Gastroesophageal sphincter (tissue), 3 donors: ENCODE measurements around the gene CD14.

Source experiments
- CTCF ChIP-seq, 4 experiments: fragments of 200-600 bp in 2 of 4; fragments of 450-650 bp in 2 of 4; sonication (generic) in 1 of 4; IDR thresholded peaks; one replicate each; pipeline ENCODE4 v1.5.1; 2017 to 2019; ENCODE audit warnings: antibody characterized with exemption in 4 of 4, mild to moderate bottlenecking in 2 of 4, moderate library complexity in 2 of 4
- POLR2A ChIP-seq, 2 donors: fragments of 450-650 bp; IDR thresholded peaks; one replicate each; pipeline ENCODE4 v1.6.1; 2017; ENCODE audit warnings: antibody characterized with exemption in 2 of 2, mild to moderate bottlenecking in 2 of 2, moderate library complexity in 1 of 2
- POLR2AphosphoS5 ChIP-seq: sonication (generic); formaldehyde crosslinking; IDR thresholded peaks from one replicate; pipeline ENCODE4 v1.6.1; 2017; ENCODE audit warnings: antibody characterized with exemption

GRCh38 chr5:140631036-140631417, 1.9 kb downstream of the CD14 start:
- TF ChIP-seq CTCF (IDR thresholded peaks at IDR 0.05): no peak
- TF ChIP-seq POLR2A (IDR thresholded peaks at IDR 0.05): no peak
- TF ChIP-seq POLR2AphosphoS5: no peak
